IMR-90 (cell line): ENCODE data around the gene SRPRA. TPM values are rescaled to one million over a fixed set of nuclear protein-coding genes. Genes with fewer than 3 reads are reported as not detected.

Experiments used
- ATAC-seq: fragments of 200-7000 bp; cut with Tn5 transposase; 2 replicates; pipeline ENCODE4 v1.9.1; 2020; ENCODE audit warnings: low read depth, mild to moderate bottlenecking, moderate library complexity
- BruUV-seq: library from RNA; stranded (reverse); fragments of 400-500 nt; replicated peaks from 2 replicates; lab custom pipeline; 2021; lab: Mats Ljungman, UMichigan
- CTCF ChIA-PET: fragments of 300-600 bp; formaldehyde crosslinking; extraction: SDS; loops from one replicate; lab custom pipeline; 2021; ENCODE audit warnings: antibody characterized with exemption; lab: Yijun Ruan, JAX
- POLR2A ChIA-PET: fragments of 300-600 bp; sonication (Branson Sonifier 250); formaldehyde crosslinking; loops from one replicate; lab custom pipeline; 2022; ENCODE audit warnings: antibody characterized with exemption; ENCODE audit not compliant: unreplicated experiment; lab: Charles Lee
- DNase-seq: peaks from one replicate; pipeline ENCODE4 v3.0.0; 2013
- H2AFZ ChIP-seq: replicated peaks from 2 replicates; pipeline ENCODE3; 2013; ENCODE audit warnings: low read length, mild to moderate bottlenecking; ENCODE audit not compliant: poor library complexity
- H2AK5ac ChIP-seq: 2 replicates; pipeline ENCODE4 v1.6.1; 2013; ENCODE audit warnings: low read depth, low read length, inconsistent platforms
- H2AK9ac ChIP-seq: replicated peaks from 2 replicates; pipeline ENCODE3; 2013; ENCODE audit warnings: mild to moderate bottlenecking, low read depth, low read length, moderate library complexity; ENCODE audit not compliant: poor library complexity
- H2BK120ac ChIP-seq: 2 replicates; pipeline ENCODE4 v1.6.1; 2013; ENCODE audit warnings: low read depth, low read length, inconsistent platforms
- H2BK15ac ChIP-seq: 3 replicates; pipeline ENCODE4 v1.6.1; 2013; ENCODE audit warnings: low read depth, low read length, inconsistent platforms
- H2BK20ac ChIP-seq: 2 replicates; pipeline ENCODE4 v1.6.1; 2013; ENCODE audit warnings: low read depth, mild to moderate bottlenecking, inconsistent platforms, low read length, moderate library complexity
- H2BK5ac ChIP-seq: 2 replicates; pipeline ENCODE4 v1.6.1; 2013; ENCODE audit warnings: mild to moderate bottlenecking, low read depth, low read length, inconsistent platforms; ENCODE audit not compliant: poor library complexity, severe bottlenecking
- H3K14ac ChIP-seq: replicated peaks from 2 replicates; pipeline ENCODE4 v1.6.1; 2013; ENCODE audit warnings: low read depth, low read length, inconsistent platforms
- H3K18ac ChIP-seq: 2 replicates; pipeline ENCODE4 v1.6.1; 2013; ENCODE audit warnings: low read depth, low read length, control low read depth
- H3K23ac ChIP-seq: 2 replicates; pipeline ENCODE4 v1.6.1; 2013; ENCODE audit warnings: low read depth, low read length, inconsistent platforms
- H3K27ac ChIP-seq: 2 replicates; pipeline ENCODE4 v1.5.1; 2013; ENCODE audit warnings: mild to moderate bottlenecking, control low read depth, low read length; ENCODE audit not compliant: insufficient read depth
- H3K27me3 ChIP-seq: 2 replicates; pipeline ENCODE4 v1.6.1; 2013; ENCODE audit warnings: low read length; ENCODE audit not compliant: control insufficient read depth, insufficient read depth
- H3K36me3 ChIP-seq: 2 replicates; pipeline ENCODE4 v1.6.1; 2013; ENCODE audit warnings: low read length, mixed read lengths; ENCODE audit not compliant: control insufficient read depth, insufficient read depth
- H3K4ac ChIP-seq: 2 replicates; pipeline ENCODE4 v1.6.1; 2013; ENCODE audit warnings: low read depth, low read length, inconsistent platforms
- H3K4me1 ChIP-seq: 2 replicates; pipeline ENCODE4 v1.6.1; 2013; ENCODE audit warnings: low read length, mixed read lengths; ENCODE audit not compliant: control insufficient read depth, insufficient read depth
- H3K4me2 ChIP-seq: 2 replicates; pipeline ENCODE4 v1.6.1; 2013; ENCODE audit warnings: low read depth, mild to moderate bottlenecking, control low read depth, low read length, moderate library complexity
- H3K4me3 ChIP-seq: 2 replicates; pipeline ENCODE4 v1.5.1; 2013; ENCODE audit warnings: low read depth, mild to moderate bottlenecking, control low read depth, low read length, moderate library complexity; ENCODE audit not compliant: insufficient read depth
- H3K56ac ChIP-seq: 2 replicates; pipeline ENCODE4 v1.6.1; 2013; ENCODE audit warnings: low read length, inconsistent platforms; ENCODE audit not compliant: insufficient read depth; ENCODE audit errors: extremely low read depth
- H3K79me1 ChIP-seq, 2 experiments: 2 replicates each; pipeline ENCODE4 v1.6.1; 2013; ENCODE audit warnings: low read length in 2 of 2, inconsistent platforms in 1 of 2, low read depth in 1 of 2
- H3K9ac ChIP-seq: 2 replicates; pipeline ENCODE4 v1.6.1; 2013; ENCODE audit warnings: low read depth, low read length, control low read depth
- H3K9me1 ChIP-seq: 2 replicates; pipeline ENCODE4 v1.6.1; 2013; ENCODE audit warnings: low read length, inconsistent platforms; ENCODE audit not compliant: insufficient read depth
- H3K9me3 ChIP-seq: 2 replicates; pipeline ENCODE4 v1.6.1; 2013; ENCODE audit warnings: low read length; ENCODE audit not compliant: control insufficient read depth, insufficient read depth
- H4K20me1 ChIP-seq: 2 replicates; pipeline ENCODE4 v1.6.1; 2013; ENCODE audit warnings: low read length, inconsistent platforms; ENCODE audit not compliant: insufficient read depth
- H4K5ac ChIP-seq: 2 replicates; pipeline ENCODE4 v1.6.1; 2013; ENCODE audit warnings: mild to moderate bottlenecking, low read depth, low read length, control low read depth
- H4K8ac ChIP-seq, 2 experiments: 2 replicates each; pipeline ENCODE4 v1.6.1; 2013; ENCODE audit warnings: low read depth in 2 of 2, low read length in 2 of 2, control low read depth in 1 of 2, inconsistent platforms in 1 of 2
- H4K91ac ChIP-seq: 2 replicates; pipeline ENCODE4 v1.6.1; 2013; ENCODE audit warnings: low read depth, low read length, inconsistent platforms; ENCODE audit not compliant: insufficient read depth
- CHD1 ChIP-seq: IDR thresholded peaks from 2 replicates; pipeline ENCODE4 v1.6.1; 2012; ENCODE audit warnings: low read depth, low read length, improper control_type of control experiment
- MAFK ChIP-seq: IDR thresholded peaks from 2 replicates; pipeline ENCODE4 v1.6.1; 2012; ENCODE audit warnings: low read depth, low read length, improper control_type of control experiment
- RCOR1 ChIP-seq: IDR thresholded peaks from 2 replicates; pipeline ENCODE4 v1.6.1; 2012; ENCODE audit warnings: mild to moderate bottlenecking, low read length, improper control_type of control experiment; ENCODE audit not compliant: insufficient replicate concordance
- WGBS, 2 experiments: methylation state at CpG; one replicate each; pipeline versions ENCODE4 v1.1.5 to v1.1.7; 2013; ENCODE audit warnings: missing lambda C conversion rate in 2 of 2; ENCODE audit not compliant: insufficient read length in 1 of 2; ENCODE audit errors: extremely low coverage in 2 of 2; 5-methylcytosine and 5-hydroxymethylcytosine counted together
- dilution Hi-C: fragments of 300-500 bp; cut with HindIII; formaldehyde crosslinking; loops from one replicate; pipeline ENCODE4 v1.14.3; 2018; ENCODE audit warnings: low sequenced_read_pairs; ENCODE audit not compliant: unreplicated experiment
- in situ Hi-C: fragments of 300-500 bp; cut with MboI; formaldehyde crosslinking; loops from 3 replicates; pipeline ENCODE4 v1.14.3; 2019; ENCODE audit warnings: low sequenced_read_pairs, inconsistent platforms, mixed read lengths
- intact Hi-C: fragments of 100-400 bp; cut with micrococcal nuclease; formaldehyde crosslinking; loops from 2 replicates; pipeline ENCODE4 v1.10.0; 2022
- polyA plus RNA-seq, 3 experiments: library from polyadenylated mRNA; depleted of rRNA; stranded (reverse); fragments of >200 nt; gene quantifications; 2 replicates each; pipeline ENCODE4 v1.2.3, GENCODE V29; 2012; ENCODE audit warnings: low replicate concordance in 1 of 3
- total RNA-seq: library from RNA; depleted of rRNA; stranded (reverse); fragments of >200 nt; gene quantifications from 2 replicates; pipeline ENCODE4 v1.2.3, GENCODE V29; 2012
- TF ChIP-seq, protein P1 (sequence below): fragments of 150-350 bp; IDR thresholded peaks from 2 replicates; pipeline ENCODE4 v1.6.1; 2016; ENCODE audit warnings: low read depth, mild to moderate bottlenecking, low read length, moderate library complexity, borderline replicate concordance

The SRPRA gene
- total and polyA plus RNA-seq, 2 of the 4 experiments (the other 2 are of a cell fraction) = 108 to 131 TPM

- H3K18ac ChIP-seq = no peak overlapping the region
- H2BK120ac ChIP-seq = no peak overlapping the region
- H3K56ac ChIP-seq = no peak overlapping the region
- no peak overlapping the region for H4K8ac ChIP-seq
- H3K4me1 ChIP-seq = peaks cover 3% of the 10 kb centered on the region; the same call in 1 of the 2 replicates
- no peak overlapping the region for H4K5ac ChIP-seq
- peaks cover 47% of the 10 kb centered on the region for H3K36me3 ChIP-seq
- dilution Hi-C loops = no loop called here
- DNase-seq (peak; percentile 11), ATAC-seq (no peak)
- no peak overlapping the region for H2AFZ ChIP-seq
- H3K23ac ChIP-seq = no peak overlapping the region
- peaks cover 9% of the 10 kb centered on the region; the same call in 1 of the 2 replicates for H4K20me1 ChIP-seq
- in situ Hi-C loops = no loop called here
- no peak overlapping the region for H2BK20ac ChIP-seq
- BruUV-seq = no TSS peak
- H3K14ac ChIP-seq = no peak overlapping the region
- H3K4me3 ChIP-seq = no peak overlapping the region
- H2AK9ac ChIP-seq = no peak overlapping the region
- H3K27ac ChIP-seq = no peak overlapping the region
- CTCF ChIA-PET = no interaction called here
- no peak overlapping the region for H2AK5ac ChIP-seq
- H2BK5ac ChIP-seq = no peak overlapping the region
- no peak overlapping the region for H4K91ac ChIP-seq
- no CpG with 5 or more reads among the region's 8 CpGs for WGBS, 2 experiments
- H3K9ac ChIP-seq = no peak overlapping the region
- intact Hi-C loops = no loop called here
- H3K79me1 ChIP-seq = peaks cover 46 to 74% of the 10 kb centered on the region in 2 experiments
- no peak overlapping the region for H2BK15ac ChIP-seq
- no peak overlapping the region for H3K4ac ChIP-seq
- TF ChIP-seq MAFK (no peak), RCOR1 (no peak), CHD1 (no peak)
- TF ChIP-seq, protein P1, sequence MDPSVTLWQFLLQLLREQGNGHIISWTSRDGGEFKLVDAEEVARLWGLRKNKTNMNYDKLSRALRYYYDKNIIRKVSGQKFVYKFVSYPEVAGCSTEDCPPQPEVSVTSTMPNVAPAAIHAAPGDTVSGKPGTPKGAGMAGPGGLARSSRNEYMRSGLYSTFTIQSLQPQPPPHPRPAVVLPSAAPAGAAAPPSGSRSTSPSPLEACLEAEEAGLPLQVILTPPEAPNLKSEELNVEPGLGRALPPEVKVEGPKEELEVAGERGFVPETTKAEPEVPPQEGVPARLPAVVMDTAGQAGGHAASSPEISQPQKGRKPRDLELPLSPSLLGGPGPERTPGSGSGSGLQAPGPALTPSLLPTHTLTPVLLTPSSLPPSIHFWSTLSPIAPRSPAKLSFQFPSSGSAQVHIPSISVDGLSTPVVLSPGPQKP = no peak
- peaks cover 10% of the 10 kb centered on the region; the same call in 1 of the 2 replicates for H3K9me1 ChIP-seq
- H3K27me3 ChIP-seq = no peaks in the 10 kb centered on the region
- no peak overlapping the region for H3K4me2 ChIP-seq
- POLR2A ChIA-PET = no interaction called here
- H3K9me3 ChIP-seq = no peaks in the 10 kb centered on the region
These were observed 2.9 kb downstream of the SRPRA start for GRCh38 chr11:126265811-126266210.
